HG03378 (cell line): ENCODE measurements around the gene GOLGA6C.
"Not testable (repeated sequence)": the region's sequence is repeated elsewhere in the genome, so short reads cannot be mapped to it uniquely, and the experiment has no call there.

Source experiments
- ATAC-seq: cut with Tn5 transposase; IDR thresholded peaks from one replicate; pipeline ENCODE4 v1.9.1; 2021; ENCODE audit warnings: mild to moderate bottlenecking, moderate library complexity; ENCODE audit not compliant: unreplicated experiment

Gene GOLGA6C

DNA sequence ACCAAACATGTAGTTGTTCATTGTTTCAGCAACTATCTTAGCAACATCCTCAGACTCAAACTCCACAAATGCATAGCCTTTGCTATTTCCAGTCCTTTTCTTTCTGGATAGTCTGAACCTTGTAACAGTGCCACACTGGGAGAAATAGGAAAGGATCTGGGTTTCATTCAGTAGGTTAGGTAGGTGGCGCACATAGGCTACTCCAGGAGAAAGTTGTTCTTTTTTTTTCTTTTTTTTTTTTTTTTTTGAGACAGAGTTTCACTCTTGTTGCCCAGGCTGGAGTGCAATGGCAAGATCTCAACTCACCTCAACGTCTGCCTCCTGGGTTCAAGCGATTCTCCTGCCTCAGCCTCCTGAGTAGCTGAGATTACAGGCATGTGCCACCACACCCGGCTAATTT is 5.8 kb upstream of the GOLGA6C start:
- ATAC-seq = not testable (repeated sequence)

DNA sequence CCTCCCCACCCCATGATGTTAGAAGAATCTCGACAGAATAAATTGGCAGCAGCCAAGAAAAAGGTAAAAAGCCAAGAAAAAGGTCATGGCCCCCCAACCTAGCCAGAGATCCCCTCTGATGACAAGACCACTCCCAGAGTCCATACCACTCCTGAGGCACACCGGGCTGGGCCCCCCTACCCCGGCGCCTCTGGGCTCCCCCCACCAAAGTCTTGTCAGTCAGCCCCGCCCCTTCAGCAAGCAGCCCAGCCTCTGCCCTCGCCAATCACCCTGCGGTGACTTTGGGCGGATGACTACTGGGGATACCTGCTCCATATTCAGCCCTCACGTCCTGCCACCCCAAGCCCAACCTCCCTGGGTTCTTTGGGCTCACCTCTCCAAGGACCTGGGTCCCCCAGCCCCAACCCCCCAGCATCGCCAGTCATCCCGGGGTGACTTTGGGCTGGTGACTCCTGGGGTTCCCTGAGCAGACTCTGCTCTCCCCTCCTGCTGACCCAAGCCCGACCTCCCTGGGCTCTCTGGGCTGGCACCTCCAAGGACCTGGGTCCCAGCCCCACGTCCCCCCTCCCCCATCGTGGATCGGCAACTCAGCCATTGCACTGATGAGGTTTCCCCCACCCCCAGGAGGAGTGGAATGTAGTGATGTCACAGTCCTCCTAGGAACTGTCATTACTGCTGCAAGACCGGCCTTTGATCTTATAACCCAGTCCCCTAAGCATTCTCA is 648 bp downstream of the GOLGA6C start:
- ATAC-seq = not testable (repeated sequence)

GRCh38 chr15:75259873-75260272 is 1.7 kb downstream of the GOLGA6C start:
- ATAC-seq = not testable (repeated sequence)

GRCh38 chr15:75273751-75274359 is 15.7 kb downstream of the GOLGA6C start:
- ATAC-seq = not testable (repeated sequence)

DNA sequence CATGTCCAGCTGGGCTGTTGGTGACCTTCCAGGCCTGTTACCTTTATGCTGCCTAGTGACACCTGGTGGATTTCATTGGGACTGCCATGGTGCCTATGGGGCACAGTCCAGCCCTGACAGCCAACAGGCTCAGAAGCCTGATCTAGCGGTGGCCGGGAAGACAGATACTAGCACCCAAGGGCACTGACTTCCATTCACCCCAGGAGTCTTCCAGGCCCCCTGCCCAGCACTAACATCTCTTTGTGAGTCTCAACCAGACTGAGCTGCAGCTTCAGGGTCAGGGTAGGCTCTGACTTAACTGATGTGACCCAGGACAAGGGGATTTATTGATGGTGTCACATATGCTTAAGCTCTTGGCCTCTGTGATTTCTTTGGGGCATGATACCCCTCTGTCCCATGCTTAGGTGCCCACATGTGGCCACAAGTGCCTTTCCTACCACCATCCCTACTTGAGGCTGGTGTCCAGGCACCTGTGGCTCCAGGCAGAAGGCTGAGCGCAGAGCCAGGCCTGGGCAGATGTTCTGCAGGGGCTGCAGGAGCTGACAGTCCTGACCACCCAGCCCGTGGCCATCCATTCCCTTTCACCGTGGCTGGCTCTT is 16.5 kb downstream of the GOLGA6C start:
- ATAC-seq = not testable (repeated sequence)

DNA sequence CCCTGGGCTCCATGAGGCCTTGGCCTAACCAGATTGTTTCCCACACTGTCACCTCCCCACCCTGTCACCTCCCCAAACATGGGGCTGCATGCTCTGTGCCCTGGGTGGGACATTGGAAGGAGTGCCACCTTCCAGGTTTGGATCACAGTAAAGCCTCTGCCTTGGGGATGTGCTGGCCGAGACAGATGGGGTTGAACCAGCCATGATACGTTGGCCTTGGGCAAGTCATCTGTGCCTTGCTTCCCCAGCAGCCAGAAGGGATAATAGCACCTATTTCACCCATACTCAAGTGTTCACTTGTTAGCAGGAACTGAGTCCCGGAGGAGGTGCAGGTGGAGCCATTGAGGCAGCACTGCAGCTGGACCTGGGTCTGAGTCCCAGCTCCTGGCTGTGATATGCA is 17.5 kb downstream of the GOLGA6C start:
- not testable (repeated sequence) for ATAC-seq

- not testable (repeated sequence) for ATAC-seq
Measured at GRCh38 chr15:75278497-75278896, 20.4 kb downstream of the GOLGA6C start.

- not testable (repeated sequence) for ATAC-seq
Measured at GRCh38 chr15:75282572-75282971, 24.4 kb downstream of the GOLGA6C start, which contains the start of gene GOLGA6D. Gene GOLGA6D (plus strand): TSS chr15:75282835. CDS start chr15:75282876, 41 bp downstream.

DNA sequence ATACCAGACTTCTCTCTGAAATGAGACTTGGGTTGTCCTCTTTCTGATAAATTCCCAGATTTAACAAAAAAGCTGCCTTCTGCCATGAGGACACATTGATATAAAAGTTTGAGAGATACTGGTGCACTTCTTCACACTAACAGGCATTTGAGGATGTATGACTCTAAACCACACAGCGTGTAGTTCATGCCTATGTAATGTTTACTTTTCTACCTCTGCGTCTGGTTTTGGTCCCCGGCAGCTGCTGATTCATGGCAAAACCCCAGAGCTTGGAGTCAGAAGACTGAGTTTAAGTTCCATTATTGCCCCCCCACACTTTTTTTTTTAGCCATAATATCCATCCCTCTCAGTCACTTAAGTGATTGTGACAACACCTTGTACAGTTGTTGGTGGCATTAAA is 26.0 kb downstream of the GOLGA6C start:
- ATAC-seq = not testable (repeated sequence)

GRCh38 chr15:75293660-75294059 is 35.5 kb downstream of the GOLGA6C start:
- ATAC-seq = not testable (repeated sequence)

- ATAC-seq = not testable (repeated sequence)
Measured at GRCh38 chr15:75298541-75299310, 40.6 kb downstream of the GOLGA6C start.

DNA sequence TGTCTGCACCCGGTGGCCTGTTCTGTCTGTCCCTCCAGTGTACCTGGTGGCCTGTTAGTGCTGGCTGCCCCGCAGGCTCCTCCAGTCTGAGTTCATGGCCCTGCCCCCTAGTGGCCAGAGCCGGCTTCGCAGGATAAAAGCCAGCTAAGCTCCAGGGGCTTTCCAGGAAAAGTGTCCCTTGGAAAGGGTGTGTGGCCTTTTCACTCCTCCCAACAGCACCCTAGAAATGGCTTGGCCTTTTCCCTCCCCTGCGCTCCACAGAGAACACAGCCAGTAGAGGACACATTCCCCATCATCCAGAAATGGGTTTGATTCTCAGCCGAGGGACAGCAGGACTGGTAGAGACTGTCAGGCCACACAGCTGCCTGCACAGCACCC is 41.2 kb downstream of the GOLGA6C start:
- ATAC-seq = not testable (repeated sequence)

DNA sequence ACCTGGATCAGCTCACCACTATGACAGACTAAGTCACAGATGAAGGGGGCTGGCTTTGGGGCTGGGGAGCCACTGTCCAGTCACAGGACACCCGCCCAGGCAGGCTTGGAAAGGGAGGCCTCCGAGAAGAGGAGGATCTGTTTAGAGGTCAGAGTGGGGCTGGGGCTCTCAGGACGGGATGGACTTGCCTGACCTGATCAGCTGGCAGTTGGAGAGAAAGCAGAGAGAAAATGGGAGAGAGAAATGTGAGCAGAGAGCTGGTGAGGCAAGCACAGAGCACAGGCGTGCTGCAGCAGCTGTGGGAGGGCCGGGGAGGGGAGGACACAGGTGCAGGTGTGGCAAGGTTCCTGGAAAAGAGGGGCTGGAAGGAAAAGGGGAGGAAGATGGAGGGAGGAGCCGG is 41.9 kb downstream of the GOLGA6C start:
- not testable (repeated sequence) for ATAC-seq

DNA sequence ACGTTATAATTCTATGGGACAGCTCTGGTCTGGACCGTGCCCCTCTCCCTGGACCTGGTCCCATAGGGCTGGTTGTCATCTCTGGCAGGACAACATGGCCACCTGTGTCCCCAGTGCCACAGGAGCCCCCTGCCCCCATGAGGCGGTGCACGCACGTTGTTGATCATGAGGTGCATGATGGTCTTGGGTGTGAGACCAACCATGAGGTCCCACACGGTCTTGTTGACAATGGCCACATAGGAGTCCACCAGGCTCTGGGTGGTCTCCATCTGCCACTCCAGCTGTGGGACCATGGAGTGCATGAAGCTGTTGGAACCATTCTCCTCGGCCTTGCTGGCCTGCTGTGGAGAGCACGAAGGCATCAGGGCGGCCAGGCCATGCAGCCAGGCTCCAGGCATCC is 44.2 kb downstream of the GOLGA6C start:
- no peak for ATAC-seq

DNA sequence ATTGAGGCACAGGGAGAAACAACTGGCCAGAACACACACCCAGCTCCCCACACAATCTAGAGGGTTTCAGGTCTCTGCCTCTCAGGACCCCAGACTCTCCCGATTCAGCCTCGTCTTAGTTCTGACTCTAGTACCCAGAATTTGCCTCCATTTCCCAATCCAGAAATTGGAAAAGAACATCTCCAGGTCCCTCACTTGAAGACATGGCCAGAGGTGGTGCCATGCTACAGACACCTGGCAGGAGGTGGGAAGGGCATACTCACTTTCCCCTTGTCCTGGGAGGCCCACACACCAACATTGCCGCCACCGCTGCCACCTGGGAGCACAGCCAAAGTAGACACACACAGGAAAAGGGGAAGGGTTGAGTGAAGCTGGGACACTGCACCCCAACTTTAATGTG is 44.6 kb downstream of the GOLGA6C start:
- ATAC-seq = not testable (repeated sequence)

DNA sequence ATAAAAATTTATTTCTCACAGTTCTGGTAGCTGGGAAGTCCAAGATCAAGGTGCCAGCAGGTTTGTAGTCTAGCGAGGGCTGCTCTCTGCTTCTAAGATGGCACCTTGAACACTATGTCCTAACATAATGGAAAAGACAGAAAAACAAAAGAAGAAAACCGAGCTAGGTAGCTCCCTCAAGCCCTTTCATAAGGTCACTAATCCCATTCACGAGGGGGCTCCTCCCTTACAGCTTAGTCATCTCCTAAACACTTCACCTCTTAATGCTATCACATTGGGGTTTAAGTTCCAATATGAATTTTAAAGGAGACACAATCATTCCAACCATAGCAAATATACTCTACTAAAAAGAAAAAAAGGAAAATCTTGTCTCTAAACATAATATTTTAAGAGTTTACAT is 48.1 kb downstream of the GOLGA6C start:
- ATAC-seq = no peak

GRCh38 chr15:75307778-75308390 is 49.8 kb downstream of the GOLGA6C start:
- ATAC-seq = no peak

GRCh38 chr15:75309711-75310110 is 51.6 kb downstream of the GOLGA6C start:
- ATAC-seq = no peak

DNA sequence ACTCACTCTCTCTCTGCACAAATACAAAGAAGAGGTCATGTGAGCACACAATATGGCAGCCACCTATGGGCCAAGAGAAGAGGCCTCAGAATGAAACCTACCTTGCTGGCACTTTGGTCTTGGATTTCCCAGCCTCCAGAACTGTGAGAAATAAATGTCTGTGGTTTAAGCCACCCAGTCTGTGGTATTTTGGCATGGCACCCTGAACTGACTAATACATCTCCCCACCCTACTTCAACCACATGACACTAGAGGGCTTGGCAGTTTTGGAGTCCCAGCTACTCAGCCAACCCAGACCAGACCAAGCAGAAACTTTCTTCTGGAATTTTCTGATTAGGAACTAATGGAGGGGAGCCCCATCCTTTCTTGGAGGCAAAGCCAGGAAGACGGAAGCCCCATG is 54.4 kb downstream of the GOLGA6C start:
- ATAC-seq = not testable (repeated sequence)

DNA sequence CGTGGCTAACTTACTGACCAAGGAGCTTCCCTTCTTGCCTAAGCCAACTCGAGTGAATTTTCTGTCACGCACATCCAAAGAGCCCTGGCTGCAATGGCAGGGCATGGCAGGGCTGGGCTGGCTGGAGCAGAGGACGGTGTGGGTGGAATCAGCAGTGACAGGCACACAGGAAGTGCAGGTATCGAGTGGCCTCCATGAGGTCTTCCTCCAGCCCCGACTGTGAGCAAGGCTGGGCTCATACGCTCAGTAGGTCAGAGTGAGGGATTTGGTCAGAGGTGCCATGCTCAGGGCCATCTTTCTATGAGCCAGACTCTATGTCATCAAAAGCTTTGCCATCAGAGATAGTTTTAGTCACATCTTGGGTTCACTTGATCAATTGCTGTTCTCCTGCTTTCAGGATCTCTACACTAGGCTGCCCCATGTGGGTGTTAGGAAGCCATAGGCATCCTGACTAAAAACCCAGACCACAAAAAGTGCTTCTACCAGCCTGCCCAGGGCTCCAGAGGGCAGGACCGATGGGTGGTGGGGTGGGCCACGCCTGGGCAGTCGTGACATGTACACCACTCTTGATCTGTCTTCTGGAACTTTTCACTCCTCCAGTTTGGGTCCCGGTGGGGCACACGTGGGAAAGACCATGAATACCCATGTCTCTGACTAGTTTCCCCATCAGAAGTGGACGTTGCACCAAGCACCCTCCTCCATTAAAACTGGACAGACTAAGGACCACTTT is 55.1 kb downstream of the GOLGA6C start:
- ATAC-seq = no peak
